Astrocyte of the cerebellum (primary cell): ENCODE data around the gene SLC46A1.

Experiments used
- DNase-seq: peaks from one replicate; pipeline ENCODE4 v3.0.0-alpha.2; 2011; ENCODE audit warnings: low read depth
- H3K4me3 ChIP-seq: 2 replicates; pipeline ENCODE4 v1.5.1; 2011; ENCODE audit warnings: mild to moderate bottlenecking, low read depth, low read length, moderate library complexity
- CTCF ChIP-seq: IDR thresholded peaks from 2 replicates; pipeline ENCODE4 v1.5.1; 2012; ENCODE audit warnings: low read length, low read depth, moderate library complexity, mild to moderate bottlenecking; ENCODE audit errors: missing control alignments
- in situ Hi-C: cut with HindIII; loops from 2 replicates; pipeline ENCODE4 v1.10.0; 2017; ENCODE audit warnings: low sequenced_read_pairs

SLC46A1 gene

GRCh38 chr17:28404812-28405570, 1.0 kb downstream of the SLC46A1 start:
- TF ChIP-seq CTCF: no peak
- DNase-seq: no peak
- peak overlapping the region; percentile 60 for H3K4me3 ChIP-seq
- in situ Hi-C loops: no loop called here

- in situ Hi-C loops: no loop called here
- no peak for DNase-seq
- no peak for TF ChIP-seq CTCF
- no peak overlapping the region for H3K4me3 ChIP-seq
Measured at GRCh38 chr17:28404461-28404811, 1.6 kb downstream of the SLC46A1 start.

GRCh38 chr17:28404007-28404406, 2.0 kb downstream of the SLC46A1 start:
- no peak overlapping the region for H3K4me3 ChIP-seq
- no peak for TF ChIP-seq CTCF
- in situ Hi-C loops: no loop called here

DNA sequence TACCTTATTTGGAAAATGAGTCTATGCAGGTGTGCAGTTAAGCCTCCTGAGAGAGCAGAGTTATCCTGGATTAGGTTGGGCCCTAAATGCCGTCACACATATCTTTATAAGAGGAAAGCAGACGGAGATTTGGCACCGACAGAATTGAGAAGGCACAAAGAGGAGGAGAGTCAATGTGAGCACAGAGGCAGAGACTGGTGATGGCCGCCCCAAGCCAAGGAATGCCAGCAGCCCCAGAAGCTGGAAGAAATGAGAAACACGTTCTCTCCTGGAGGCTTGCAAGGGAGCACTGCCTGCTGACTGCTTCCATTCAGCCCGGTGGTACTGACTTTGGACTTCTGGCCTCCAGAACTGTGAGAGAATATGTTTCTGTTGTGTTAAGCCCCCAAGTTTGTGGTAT, 3.2 kb downstream of the SLC46A1 start:
- no peak for TF ChIP-seq CTCF
- in situ Hi-C loops: no loop called here
- no peak overlapping the region for H3K4me3 ChIP-seq
- DNase-seq: no peak

More at GRCh38 chr17:28404007-28404406, 2.0 kb downstream of the SLC46A1 start:
- no peak for DNase-seq

- TF ChIP-seq CTCF: no peak
- H3K4me3 ChIP-seq: no peak overlapping the region
- in situ Hi-C loops: no loop called here
- DNase-seq: no peak
Measured at GRCh38 chr17:28402224-28402630, 3.8 kb downstream of the SLC46A1 start.

GRCh38 chr17:28399808-28400207, 6.2 kb downstream of the SLC46A1 start:
- no peak for TF ChIP-seq CTCF
- H3K4me3 ChIP-seq: no peak overlapping the region
- in situ Hi-C loops: no loop called here
- no peak for DNase-seq
